GM18951 (cell line): ENCODE results near the gene DIPK1B.

Experiments
- POLR2A ChIP-seq: IDR thresholded peaks from 4 replicates; pipeline ENCODE4 v1.6.1; 2011; ENCODE audit warnings: mild to moderate bottlenecking; ENCODE audit not compliant: insufficient read length, insufficient read depth; ENCODE audit errors: extremely low read depth
- in situ Hi-C: fragments of 300-500 bp; cut with MboI; formaldehyde crosslinking; loops from one replicate; pipeline ENCODE4 v1.12.0; 2022; ENCODE audit warnings: low sequenced_read_pairs, mixed read lengths, inconsistent platforms; ENCODE audit not compliant: unreplicated experiment

Gene DIPK1B

DNA sequence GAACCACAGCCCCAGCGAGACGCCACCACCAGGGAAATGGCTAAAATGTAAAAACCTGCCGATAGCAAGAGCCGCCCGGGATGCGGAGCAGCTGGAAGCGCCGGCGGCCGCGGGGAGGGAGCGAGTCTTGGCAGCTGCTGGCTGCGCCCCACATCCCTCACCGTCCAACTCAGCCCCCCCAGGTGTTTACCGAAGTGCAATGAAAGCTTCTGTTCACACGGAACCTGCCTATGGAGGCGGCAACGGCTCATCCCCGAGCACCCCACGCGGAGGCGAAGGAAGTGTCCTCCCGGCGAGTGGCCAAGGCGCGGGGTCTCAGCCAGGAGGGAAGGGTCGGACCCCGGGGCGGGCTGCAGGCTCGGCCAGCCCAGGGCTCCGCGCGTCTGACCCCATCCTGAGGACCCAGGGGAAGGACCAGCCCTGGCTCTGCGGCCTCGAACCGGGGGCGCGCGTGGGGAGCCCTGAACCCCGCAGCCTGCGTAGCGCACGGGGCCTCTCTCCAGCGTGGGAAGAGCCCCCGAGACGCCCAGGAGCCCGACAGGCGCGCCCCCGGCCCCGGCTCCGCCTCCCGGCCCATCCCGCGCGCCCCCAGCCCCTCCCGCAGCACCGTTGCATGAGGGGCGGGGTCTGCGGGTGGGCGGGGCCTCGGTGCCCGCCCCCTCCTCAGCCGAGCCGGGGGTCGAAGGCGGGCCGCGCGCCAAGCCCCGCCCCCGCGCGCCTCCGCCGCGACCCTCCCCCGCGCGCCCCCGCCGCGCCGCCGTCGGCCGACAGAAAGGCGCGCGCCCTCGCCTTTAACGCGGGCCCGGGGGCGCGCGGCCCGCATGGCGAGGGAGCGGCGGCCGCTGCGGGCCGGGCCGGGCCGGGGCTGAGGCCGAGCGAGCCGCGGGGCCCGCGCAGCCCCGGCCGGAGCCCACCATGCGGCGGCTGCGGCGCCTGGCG is at the start of gene DIPK1B:
TSS of gene DIPK1B (plus strand) at position 822 of the 939 bp plus-strand sequence. CDS start at position 916, 94 bp downstream.
- TF ChIP-seq POLR2A: no peak
- in situ Hi-C loops: no loop called here

DNA sequence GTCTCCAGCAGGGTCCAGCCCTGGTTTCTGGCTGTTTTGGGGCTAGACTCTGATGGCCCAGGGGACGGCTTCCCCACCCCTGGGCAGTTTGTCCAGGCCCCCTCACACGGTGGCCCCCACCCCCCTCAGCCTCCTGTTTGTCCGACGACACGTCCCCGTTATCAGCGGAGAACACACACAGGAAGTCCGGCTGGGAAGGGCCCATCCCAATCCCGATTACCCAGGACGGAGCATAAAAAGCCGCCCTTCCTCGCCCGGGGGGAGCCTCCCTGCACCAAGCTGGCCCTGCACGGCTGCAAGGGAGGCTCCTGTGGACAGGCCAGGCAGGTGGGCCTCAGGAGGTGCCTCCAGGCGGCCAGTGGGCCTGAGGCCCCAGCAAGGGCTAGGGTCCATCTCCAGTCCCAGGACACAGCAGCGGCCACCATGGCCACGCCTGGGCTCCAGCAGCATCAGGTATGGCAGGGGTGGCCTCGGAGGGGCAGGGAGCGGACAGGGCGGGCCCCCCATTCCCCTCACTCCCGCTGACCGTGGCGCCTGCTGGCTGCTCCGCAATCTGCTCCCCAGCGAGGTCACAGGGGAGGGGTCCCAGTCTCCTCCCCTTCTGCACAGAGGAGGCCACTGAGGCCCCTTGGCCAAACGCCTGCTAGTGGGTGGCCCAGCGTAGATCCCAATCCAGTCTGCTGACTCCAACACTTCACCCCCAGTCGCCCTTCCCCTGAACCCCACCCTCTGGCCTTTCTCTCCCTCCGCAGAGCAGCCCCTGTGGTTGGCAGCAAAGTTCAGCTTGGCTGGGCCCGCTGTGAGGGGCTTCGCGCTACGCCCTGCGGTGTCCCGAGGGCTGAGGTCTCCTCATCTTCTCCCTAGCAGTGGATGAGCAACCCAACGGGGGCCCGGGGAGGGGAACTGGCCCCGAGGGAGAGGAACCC is 49.5 kb upstream of the DIPK1B start, which contains the start of gene EGFL7:
TSS of gene EGFL7 (plus strand) at position 261 of the 926 bp plus-strand sequence. CDS start 5,367 bp downstream, outside the sequence.
- TF ChIP-seq POLR2A: no peak
- in situ Hi-C loops: no loop called here

DNA sequence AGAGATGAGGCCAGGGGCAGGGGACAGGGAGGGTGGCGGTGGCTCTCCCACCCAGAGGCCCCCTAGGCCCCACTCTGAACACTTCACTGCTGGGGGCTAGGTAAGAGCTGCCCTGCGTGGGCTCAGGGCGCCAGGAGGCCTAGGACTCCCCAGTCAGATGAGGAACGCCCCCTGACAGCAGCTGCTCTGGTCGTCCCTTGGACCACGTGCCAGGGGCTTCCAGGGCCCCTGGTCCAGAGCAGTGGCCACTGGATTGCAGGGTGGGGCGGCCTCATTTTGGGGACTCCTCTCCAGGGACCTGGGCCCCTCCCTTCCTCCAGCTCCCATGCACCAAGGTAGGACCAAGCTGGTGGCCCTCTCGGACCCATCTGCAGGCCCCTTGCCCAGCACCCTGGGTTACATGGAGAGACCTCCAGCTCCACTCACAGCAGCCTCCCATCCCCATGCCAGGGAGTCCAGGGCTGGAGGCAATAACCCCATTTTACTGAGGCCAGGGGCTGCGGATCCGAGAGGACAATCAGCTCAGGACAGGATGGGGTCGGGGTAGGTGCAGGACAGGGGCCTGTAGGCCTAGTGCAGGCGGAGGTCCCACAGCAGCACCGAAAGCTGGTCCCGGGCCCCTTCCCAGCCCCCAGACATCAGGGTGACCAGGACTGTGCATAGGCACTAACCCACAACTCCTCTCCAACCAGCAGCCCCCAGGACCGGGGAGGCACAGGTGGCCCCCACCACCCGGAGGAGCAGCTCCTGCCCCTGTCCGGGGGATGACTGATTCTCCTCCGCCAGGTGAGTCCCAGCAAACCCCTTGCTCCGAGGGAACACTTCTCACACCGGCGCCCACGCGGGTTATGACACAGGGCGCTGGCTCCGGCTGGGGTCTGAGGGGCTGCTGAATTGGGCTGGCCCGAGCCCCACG is 48.1 kb upstream of the DIPK1B start:
- in situ Hi-C loops: no loop called here
- TF ChIP-seq POLR2A: no peak

DNA sequence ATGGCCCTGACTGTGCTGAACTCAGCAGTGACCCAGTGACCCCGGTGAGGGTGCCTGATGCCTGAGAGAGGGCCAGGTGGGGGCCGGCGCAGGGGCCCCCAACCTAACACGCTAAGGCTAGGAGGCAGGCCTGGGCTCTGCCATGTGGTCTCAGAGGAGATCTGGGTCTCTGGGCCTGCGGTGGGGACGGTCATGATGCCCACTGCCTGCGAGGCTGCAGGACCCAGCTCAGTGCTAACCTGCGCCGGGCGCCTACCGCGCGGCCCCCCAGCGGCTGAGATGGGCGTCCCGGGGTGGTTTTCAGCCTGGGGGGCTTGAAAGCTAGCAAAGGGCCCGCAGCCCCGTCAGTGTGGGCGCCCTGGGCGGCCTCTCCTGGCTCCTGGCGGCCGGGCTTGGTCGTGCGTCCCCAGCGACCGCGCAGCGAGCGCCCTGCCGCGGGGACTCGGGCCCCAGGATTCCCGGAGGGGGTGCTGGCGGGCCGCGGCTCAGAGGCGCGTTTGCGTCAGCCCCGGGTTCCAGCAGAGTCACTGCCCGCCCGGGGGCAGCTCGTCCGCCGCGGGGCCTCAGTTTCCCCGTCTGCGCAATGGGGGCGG is 47.2 kb upstream of the DIPK1B start:
- TF ChIP-seq POLR2A: no peak
- in situ Hi-C loops: no loop called here

DNA sequence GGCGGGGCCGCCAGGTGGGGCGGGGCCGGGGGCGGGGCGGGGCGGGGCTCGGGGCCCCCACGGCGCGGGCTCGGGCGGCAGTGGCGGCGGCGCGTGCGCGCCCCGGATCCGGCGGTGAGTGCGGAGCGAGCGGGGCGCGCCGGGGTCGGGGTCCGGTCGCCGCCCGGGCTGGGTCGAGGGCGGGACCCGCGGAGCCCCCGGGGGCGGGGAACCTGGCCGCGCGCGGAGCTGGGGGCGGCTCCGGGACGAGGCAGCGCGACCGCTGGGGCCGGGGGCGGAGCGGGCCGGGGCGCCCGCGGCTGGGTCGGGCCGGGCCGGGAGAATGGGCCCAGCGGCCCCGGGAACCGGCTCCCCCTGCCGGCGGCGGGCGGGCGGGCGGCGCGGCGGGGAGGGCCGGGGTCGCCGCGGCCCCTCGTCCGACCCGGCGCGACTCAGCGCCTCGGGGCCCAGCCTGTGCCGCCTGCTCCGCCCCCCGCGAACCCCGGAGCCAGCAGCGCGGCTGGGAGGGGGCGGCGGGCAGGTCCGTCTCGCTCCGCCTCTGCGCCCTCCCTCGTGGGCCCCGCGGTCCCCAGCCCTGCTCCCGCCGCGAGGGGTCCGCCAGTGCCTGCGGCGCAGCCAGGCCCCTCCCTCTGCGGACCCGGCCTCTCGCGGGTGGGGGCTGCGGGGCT is 46.5 kb upstream of the DIPK1B start:
- TF ChIP-seq POLR2A: no peak
- in situ Hi-C loops: no loop called here

DNA sequence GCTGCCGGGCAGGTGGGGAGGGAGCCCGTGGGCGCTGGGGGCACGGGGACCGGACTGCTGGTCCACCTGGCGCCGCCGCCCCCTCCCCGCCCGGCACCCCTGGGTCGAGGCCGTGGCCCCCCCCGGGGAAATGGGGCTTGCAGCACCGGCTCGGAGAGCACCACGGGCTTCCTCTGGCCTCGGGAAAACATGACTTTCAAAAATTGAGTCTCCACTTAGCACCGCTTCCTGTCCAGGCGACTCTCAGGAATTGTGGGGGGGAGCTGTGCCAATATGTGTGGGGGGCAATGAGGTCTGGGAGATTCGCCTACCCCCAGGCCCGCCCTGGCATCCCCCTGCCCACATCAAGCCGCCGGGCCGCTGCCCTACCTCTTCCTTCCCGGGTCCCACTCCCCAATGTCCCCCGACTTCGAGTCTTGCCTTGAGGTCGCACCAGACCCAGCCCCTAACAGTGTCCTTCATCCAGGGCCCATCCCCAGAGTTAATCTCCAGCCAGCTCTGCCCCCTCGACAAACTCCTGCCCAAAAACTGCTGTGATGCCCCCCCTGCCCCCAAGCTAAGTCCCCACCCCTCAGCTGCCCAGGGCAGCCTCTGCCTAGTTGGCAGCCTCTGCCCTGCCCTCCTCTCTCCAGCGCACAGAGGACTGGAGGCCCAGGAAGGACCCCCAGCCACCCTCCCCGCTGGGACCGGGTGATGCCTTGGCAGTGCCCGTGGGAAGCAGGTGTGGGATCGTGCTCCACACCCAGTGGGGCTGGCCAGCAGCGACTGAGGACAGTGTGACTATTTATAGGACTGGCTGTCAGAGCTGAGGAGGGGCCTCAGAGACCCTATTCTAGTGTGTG is 45.8 kb upstream of the DIPK1B start:
- in situ Hi-C loops: no loop called here
- TF ChIP-seq POLR2A: no peak

DNA sequence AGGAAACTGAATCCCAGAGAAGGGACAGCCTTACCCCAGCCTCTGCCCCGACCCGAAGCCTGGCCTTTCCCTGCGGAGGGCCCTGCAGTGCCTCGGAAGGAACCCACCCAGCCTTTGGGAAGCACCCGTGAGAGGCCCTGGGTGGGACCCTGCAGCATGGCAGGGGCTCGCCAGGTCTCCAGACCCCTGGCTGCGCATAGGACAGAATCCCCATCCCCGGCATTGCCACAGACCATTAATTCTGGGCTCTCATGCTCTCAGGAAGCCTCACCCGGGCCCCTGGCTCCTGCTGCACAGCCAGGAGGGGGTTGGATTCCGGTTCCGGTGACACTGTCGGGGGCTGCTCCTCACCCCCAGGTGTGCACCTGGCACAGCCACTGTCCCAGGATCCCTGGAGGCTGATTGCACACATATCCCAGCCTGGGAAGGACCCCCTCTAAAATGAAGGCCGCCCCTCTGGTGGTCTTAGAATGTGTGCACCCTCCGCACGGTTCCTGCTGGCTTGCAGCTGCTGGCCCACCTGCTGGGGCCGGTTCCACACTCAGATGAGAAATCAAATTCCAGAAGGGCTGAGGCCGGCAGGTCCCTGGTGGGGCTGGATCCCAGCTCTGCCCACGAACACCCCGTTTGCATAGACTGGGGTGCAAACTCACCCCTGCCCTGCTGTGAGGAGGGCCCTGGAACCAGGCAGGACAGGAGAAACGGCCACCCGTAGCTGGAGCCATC is 45.0 kb upstream of the DIPK1B start:
- TF ChIP-seq POLR2A: no peak
- in situ Hi-C loops: no loop called here

DNA sequence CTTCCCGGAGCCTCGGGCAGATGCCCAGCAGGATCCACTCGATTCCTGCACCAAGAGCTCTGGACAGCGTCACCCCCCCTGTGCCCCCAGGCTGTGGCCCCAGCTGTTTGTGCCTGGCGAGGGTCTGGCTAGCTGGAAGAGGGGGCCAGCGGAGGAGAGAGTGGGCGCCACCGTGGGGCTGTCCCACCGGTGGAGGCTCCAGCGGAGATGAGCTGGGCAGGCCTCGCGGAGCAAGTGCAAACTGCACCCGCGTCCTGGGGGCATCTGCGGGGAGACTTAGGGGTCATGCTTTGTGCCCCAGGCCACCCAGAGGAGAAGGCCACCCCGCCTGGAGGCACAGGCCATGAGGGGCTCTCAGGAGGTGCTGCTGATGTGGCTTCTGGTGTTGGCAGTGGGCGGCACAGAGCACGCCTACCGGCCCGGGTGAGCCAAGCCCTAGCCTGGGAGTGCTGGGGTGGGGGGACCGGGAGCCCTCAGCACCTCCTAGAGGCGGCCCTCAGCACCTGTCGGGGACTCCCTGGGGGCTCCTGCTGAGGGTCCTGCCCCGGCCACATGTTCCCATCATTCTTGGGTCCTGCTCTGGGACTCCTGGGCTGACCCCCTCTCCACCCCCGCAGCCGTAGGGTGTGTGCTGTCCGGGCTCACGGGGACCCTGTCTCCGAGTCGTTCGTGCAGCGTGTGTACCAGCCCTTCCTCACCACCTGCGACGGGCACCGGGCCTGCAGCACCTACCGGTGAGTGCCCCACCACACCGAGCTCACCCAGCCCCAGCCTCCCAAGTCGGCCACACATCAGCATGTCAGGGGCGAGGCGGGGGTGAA is 44.2 kb upstream of the DIPK1B start:
- in situ Hi-C loops: no loop called here

DNA sequence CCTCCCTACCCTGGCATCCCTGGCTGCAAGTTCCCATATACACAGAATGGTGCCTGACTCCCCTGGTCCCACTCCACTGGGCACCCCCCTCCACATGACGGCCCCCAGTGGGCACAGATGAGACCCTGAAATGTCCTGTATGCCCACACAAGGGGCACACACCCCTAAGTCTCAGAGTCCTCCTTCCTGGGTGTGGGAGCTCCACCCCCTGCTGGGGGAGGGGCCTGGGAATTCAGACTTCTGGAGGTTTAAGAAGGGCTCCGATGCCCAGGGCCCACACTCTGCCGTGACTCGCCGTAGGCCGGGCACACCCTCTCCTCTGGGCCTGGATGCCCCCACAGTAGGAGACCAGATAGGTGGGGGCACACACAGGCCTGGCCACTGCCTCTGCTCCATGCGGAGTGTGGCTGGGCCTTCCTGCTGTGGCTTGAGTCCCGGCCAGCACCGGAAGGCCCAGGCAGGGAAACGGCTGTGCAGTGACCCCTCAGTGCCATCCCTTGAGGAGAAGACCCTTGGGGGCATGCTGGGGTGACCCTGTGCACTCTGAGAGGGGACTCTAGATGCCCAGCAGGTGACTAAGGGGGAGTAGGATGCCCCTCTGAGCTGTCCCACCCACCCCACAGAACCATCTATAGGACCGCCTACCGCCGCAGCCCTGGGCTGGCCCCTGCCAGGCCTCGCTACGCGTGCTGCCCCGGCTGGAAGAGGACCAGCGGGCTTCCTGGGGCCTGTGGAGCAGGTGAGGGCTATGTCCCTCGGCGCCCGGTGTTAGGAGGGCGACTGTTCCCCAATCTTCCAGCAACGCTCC is 43.2 kb upstream of the DIPK1B start:
- no peak for TF ChIP-seq POLR2A
- in situ Hi-C loops: no loop called here

More for the DNA sequence above, 44.2 kb upstream of the DIPK1B start:
- no peak for TF ChIP-seq POLR2A
